ENCODE results near the gene C3orf20.

C3orf20 gene

DNA sequence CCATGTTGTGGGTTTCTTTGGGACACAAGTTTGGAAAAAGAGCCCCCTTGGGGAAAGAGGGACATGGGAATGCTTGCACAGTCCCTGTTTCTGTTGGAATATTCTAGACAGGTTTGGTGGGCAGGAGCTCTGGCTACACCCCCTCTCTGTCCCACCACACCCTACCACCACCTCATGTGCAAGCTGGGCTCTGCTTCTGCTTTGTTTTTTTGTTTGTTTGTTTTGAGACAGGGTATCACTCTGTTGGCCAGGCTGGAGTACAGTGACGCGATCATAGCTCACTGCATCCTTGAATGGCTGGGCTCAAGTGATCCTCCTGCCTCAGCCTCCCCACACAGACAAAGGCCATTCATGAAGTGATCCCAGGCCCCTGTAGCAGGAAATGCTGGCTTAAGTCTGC, 86.9 kb downstream of the C3orf20 start:
- no peak for DNase-seq

DNA sequence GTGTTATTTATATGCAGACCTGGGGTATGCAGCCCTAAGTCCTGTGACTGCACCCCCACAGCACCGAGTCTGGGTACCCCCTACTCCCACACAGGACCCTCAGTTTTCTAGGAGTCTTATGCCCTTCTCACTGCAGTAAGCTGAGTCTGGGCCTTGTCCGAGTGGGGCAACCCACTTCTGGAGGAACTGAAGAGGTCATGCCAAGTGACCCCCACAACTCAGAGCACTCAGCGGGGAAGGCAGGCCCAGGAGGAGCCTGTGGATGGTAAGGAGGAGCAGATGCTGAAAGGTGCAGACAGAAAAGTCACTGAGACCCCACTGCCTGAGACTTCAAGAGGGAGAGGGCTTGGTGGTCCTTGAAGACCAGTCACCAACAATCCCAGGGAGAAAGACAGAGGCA, 87.8 kb downstream of the C3orf20 start:
- DNase-seq = no peak

DNA sequence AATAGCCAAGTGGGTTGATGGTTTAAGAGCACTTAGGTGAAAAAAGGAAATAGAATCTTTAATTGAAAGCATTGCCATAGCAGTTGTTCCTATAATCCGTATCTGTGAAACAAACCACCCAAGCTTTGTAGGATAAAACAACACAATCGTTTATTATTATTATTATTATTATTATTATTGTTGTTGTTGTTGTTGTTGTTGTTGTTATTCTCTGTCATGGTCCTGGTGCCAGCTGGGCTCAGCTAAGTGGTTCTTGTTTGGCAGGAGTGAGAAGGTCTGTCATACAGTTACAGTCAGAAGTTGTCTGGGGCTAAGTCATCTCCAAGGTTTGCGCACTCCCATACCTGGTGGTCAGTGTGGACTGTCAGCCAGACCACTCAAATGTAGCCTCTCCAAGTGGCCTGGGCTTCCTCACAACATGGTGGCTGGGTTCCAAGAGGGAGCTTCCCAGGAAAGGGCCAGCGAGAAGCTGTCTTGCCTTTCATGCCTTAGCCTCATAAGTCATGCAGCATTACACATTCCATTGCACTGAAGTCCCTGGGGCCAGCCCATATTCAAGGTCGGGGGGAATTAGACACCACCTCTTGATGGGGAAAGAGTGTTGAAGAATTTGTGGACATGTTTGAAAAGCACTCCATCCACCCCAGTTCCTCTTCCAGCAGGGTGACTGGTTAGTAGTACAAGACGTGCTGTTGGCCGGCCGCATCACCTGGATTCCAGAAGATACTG, 89.6 kb downstream of the C3orf20 start:
- DNase-seq = no peak

DNA sequence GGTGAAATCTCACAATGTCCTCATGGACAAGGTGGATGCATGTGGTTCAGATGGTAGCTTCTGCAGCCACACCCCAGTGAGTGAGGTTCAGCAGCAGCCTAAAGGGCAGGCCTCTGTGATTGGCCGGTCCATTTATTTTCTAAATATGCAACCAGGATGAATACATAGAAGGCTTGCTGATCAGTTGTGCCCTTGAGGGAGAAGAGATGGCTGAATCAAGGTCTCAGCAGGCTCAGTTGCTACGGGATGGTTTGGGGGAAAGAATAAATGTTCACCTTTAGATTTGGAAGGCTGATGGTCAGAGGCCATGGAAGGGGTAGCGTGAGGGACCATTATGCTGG, 90.1 kb downstream of the C3orf20 start:
- no peak for DNase-seq

DNA sequence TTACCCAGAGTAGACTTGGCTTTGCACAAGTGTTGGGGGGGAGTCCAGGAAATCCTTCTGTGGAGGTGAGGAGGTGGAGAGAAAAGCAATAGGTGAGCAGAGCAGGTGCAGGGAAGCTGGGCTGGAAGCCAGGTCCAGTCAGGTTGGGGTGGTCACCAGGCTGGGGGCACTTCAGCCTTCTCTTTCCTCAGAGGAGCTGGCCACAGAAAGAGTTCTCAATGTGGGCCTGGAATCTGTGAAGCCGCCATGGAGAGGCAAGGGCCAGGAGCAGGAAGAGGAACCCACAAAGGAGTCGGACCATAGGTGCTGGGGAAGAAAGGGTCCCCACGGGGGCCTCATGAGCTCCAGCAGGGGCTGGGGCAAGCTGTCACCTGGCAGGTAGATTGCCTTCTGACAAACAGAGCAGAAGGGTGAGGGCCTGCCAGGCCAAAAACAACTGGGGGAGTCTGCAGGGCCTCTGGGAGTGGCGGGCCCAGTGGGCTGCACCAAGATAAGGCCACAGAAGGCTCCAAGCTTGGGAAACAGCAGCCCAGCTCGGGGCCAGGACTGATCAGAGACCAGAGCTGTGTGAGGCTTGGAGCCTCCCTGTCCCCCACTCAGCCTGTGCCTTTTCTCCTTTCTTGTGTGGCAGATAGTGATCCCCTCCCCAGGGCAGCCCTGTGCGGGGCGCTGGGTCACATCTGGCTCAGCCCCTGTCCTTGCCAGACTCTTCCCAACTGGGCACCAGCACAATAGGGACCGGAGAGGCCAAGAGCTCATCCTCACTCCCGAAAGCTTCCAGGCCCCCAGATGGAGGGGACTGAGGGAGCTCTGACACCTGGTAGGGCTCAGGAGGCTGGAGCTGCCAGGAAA, 90.9 kb downstream of the C3orf20 start:
- no peak for DNase-seq

DNA sequence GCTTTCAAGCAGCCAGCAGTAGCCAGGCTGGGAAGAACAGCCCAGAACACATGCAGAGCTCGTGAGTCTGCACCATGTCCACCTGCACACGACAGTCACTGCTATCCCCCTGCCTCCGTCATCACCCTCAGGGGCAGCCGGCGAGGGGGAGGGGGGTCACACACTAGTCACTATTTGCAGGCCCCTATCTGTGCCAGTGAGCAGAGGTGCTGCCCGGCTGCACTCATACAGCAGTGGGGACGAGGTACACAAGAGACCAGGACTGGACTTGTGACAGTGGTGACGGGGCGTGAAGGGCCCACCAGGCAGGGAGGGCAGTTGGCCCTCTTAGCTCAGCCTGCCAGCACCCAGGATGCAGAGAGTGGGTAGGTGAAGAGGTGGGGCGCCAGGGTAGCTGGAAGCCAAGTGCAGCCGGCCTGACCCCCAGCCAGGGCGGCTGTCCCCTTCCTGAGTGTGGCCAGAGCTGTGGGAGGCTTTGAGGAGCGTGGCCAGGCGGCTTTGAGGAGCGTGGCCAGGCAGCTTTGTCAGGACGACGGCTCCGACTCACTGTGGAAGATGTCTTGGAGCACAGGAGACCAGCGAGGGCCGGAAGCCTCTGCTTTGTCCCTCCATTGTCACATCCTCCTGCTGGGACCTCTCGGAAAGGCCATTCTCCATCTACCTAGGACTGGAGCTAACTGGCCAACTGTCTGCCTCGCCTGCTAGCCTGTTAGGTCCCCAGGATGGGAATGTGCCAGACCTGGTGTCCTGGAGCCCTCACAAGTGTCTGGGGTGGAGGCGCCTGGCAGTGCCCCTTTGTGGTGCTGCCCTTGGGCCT, 91.7 kb downstream of the C3orf20 start:
- no peak for DNase-seq

DNA sequence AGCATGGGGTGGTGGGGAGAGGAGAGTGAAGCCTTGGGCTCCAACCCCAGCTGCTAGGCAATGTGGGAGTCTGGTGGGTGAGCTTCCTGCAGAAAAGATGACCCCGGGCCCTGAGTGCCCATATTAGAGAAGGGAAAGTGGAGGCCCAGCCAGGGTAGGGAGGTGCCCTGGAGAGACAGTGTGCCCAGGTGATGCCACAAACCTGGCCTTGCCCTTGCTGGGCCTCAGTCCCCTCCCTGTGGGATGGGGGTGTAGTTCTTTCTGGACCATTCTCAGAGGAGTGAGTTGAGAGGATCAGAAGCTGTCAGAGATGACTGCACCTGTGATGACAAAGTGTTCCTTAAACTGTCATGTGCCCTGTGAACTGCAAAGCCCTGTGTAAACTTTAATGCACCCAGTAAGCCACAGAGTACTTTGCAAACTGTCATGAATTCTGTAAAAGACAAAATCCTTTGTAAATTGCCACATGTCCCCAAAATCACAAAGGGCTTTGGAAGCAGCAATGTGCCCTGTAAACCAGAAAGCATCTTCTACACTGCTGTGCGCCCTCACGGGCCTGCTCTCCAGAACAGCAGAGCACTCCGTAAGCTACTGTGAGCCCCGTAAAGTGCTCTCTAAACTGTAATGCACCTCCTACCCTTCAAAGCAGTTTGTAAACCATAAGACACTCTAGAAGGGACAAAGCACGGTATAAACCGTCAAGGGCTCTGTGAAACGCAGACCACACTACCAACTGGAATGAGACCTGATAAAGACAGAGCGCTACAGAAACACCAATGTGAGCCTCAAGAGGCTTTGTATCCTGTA, 92.5 kb downstream of the C3orf20 start:
- DNase-seq = no peak

DNA sequence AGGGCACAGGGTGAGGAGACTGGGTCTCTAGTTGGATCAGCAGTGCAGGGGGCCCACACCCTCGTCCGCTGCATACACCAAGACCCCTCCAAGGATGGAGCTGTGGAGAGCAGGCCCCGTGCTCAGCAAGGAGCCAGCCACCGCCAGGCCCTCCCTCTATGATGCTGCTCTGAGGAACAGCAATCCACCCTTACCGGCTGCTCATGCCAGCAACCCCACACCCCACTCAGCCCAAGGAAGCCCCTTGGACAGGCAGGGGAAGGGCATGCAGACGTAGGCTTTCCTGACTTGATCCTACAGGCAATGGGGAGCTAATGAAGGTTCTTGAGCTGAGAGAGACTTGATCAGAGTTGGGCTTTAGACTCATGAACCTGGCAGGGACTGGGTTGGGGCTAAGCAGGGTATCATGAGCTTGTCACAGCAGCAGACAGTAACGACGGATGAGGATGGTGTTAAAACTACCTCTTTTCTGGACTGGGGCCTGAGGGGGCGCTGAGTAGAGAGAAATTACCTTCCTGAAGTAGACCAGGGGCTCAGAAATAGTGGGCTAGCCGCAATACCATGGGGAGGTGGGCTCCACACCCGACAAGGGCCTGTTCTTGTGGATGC, 93.3 kb downstream of the C3orf20 start:
- DNase-seq = no peak

DNA sequence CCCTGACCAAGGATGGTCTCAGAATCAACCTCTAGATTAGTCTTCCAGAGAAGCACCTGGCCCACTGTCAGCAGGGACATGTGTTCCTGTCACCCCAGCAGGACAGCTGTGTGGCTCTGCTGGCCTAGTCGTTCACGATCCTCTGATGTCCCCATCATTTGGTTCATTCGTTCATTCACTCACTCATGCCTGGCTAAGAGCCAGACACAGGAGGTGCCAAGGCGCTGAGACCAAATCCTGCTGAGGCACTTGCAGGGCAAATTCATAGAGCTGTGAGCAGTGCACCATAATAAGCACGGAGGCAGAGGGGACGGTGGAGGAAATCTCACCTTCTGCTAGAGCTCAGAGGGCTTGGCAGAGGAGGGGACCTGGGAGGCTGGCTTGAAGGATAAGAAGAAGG, 93.9 kb downstream of the C3orf20 start:
- DNase-seq = no peak

DNA sequence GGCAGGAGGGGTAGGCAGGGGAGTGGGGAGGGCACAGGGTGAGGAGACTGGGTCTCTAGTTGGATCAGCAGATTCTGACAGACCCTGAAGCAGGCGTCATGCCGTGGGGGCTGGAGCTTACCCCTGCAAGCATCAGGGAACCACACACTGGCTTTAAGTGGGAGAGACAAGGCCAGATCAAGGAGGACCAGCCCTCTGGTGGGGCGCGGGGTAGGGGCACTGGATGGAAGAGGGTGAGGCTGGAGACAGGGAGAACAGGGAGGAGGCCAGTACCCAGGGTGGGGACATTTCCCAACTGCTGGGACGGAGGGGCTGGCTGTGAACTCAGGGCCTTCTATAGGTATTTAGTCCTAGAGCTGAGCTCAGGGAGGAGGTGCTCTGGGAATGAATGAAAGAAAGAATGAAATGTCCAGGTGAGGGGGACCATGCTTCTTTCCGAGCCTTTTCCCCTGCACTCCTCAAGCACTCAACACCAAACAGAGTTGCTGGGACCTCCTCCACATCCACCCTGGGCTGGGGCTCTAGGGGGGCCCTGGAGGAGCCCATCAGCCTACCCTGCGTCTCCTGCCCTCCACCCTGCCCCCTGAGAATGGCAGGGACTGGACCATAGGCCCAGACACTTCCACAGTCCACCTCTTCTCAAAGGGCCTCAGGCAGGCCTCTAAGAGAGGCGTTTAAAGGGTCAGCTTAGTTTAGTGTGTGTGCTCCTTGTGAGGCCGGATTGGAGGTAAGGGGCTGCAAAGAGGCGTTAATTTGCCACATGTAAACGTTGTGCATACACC, 94.8 kb downstream of the C3orf20 start:
- no peak for DNase-seq

DNA sequence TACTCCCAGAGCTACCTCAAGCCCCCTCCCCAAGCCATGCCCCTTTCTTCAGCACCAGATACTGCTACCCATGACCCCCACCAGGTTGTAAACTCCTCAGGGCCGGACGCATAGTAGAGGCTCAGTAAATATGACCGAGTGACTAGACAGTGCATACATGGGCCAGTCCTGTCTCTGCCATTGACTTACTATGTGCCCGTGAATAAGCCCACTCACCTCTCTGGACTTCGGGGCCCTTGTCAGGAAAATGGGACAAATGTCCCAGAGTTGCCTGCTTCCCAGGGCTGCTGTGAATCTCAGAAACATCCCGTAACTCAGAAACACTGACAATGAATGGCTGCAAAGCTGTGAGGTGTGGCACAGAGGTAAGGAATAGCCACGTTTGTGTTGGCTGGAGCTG, 95.7 kb downstream of the C3orf20 start:
- no peak for DNase-seq

DNA sequence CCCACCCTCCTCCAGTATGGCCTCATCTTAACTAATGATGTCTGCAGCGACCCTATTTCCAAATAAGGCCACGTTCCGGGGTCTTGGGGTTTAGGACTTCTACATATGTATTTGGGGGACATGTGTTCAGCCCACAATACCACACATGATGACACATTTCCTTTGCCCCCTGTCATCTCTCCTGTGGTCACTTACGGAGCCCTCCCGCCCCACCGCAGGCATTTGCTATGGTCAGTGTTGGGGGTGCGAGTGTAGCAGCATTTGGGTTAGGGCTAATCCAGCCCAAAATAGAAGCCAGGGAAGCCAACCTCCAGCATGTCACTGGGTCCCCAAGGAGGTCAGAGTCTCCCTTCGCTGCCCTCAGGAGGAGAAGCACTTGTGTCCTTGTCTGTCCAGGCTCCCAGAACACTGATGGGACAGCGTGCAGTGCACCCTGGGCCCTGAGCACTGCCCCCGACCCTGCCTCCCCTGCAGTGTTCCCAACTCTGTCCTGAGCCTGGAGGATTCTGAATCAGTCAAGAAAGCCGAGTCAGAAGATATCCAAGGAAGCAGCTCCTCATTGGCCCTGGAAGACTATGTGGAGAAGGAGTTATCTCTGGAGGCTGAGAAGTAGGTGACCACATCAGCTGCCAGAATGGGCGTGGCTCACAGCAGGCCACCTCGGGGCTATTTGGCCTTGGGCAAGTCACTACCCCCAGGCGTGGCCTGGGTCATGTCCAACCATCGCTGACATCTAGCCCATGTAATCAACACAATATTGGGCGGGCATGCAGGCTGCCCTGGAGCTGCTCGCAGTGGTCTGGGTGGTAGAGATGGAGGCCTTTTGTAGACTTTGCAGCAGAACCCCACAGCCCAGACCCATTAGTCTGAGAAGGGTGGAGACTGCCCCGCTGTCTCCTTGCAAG, 96.9 kb downstream of the C3orf20 start:
- no peak for DNase-seq

DNA sequence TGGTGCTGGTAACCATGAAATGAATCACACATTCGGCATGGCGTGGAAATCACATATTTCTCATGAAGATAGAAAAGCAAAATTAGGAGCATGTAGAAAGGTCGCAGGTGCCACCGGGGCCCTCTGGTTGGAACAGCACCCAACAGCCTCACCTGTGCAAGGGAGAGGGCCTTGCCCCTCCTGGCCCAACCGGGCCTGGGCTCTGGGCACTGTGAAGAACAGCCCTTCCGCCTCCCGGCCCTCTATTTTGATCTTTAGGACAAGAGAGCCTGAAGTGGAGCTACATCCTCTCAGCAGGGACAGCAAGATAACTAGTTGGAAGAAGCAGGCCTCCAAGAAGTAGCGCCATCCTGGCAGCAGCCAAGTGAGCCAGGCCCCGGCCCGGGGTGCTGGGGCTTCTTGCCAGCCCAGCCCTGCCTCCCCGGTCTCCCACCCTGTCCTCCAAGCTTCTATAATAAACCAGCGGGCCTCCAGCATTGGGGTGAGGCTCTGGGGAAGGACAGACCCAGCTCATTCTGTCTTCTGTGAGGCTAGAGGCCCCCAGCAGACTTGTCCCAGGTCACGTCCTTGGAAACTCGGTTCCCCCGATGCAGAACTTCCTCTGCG, 97.7 kb downstream of the C3orf20 start:
- DNase-seq = no peak

DNA sequence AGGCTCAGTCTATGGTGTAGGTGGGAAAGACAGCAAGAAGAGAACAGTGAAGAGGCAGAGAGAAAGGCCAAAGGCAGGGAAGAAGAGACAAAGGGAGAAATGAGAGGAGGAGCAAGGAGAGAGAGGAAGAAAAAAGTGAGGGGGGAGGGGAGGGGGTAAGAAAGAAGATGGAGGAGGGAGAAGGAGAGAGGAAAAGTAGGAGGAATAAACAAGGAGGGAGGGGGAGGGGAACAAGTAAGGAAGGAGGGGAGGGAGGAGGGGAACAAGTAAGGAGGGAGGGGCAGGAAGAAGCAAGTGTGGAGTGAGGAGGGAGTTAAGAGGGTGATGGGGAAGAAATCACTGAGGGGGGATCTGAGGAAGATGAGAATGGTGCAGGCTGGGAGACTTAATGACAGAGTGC, 98.3 kb downstream of the C3orf20 start:
- no peak for DNase-seq

DNA sequence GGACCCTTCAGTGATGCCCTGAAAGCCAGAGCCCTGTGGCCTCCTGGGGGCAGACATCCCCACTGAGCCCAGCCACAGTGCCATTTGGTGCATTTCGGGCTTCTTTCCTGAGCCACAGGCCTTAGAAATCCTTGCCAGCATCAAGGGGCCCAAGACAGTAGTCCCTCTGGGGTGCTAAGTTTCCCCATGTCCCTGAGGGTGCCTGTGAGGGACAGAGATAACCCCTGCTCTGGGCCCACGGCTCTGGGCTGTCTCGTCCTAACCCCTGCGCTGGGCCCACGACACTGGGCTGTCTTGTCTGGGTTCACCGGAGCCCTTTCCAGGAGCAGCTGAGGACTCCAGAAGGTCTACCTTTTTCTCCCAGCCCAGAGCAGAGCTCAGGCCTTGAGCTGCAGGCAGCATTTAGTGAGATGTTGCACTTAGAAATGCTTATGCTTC, 98.8 kb downstream of the C3orf20 start:
- no peak for DNase-seq

DNA sequence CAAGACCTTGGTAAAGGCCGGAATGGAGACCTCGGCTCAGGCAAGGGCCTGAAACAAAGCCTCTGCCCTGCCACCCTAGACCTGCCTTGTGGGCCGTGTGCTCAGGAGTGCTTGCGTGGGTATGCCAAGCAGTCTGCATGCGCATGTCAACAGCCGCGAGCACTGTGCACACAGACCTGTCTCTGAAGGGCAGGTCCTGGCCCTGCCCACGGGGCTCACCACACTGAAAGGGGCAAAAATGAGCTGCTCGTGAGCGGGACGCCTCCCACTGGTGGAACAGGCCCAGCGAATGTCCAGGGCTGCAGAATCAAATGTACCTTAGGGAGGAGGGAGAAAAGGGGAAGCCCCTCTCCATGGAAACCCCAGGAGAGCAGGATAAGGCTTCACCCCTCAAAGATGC, 99.5 kb downstream of the C3orf20 start:
- no peak for DNase-seq

DNA sequence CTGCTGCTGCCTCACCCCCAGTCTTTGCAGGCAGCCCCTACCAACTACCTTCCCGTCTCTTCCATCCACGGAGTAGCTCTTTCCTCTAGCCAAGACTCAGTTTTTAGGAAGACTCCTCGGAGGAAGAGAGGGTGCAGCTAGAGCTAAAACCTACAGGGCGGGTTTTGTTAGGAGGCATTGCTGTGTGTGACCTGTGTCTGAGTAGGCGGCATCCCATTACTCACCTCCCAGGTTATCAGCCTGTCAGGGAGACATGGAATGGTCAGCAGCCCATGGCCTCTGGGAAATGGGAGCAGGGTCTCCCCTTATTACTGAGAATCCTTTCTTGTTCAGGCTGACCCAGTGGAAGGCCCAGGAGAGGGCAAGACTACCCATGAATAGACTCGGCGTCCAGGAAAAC, 100.1 kb downstream of the C3orf20 start:
- DNase-seq = no peak

DNA sequence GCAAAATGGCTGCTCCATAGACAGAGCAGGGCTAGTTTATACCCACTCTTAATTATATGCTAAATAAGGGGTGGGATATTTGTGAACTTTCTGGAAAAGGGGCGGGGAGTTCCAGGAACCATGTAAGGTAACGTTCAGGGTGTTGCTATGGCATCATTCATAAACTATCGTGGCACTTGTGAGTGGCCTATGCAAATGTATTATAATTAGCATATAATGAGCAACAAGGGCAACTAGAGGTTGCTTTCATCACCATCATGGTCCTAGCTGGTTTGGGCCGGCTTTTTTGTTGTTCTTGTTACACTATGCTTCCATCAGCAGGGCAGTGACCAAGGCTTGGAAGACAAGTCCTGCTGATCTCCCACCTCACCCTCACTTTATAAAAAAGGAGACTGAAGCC, 100.6 kb downstream of the C3orf20 start:
- no peak for DNase-seq

DNA sequence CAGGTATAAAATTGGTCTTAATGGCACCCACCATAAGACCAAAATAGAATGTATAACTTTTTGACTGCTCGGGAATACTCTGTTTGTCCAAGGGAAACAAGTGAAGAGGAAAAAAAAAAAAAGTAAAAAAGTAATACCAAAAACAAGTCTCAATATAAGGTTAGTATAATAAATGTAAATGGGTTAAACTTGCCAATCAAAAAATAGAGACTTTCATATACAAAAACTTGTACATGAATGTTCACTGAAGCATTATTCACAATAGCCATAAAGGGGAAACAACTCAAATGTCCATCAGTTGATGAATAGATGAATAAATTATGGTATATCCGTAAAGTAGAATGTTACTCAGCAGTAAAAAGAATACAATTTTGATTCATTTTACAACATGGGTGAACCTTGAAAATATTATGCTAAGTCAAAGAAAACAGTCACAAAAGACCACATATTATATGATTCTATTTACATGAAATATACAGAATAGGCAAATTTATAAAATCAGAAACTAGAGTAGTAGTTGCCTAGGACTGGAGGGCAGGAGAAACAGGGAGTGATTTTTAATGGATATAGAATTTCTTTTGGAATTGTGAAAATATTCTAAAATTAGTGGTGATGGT, 104.2 kb downstream of the C3orf20 start:
- no peak for DNase-seq

Data from NCI-H748 treated with DMSO at 0.1 percent for 48 hours (cell line).